ENCODE measurements around the gene CEP164. TPM values are rescaled to one million over a fixed set of nuclear protein-coding genes. Genes with fewer than 3 reads are reported as not detected.

Gene CEP164
- total and polyA plus RNA-seq, 8 donors: 27.4 to 43.6 (median 33.5) TPM

- ATAC-seq (no peak), DNase-seq (no peak)
- H3K4me3 ChIP-seq: no peak overlapping the region
- no peak for TF ChIP-seq CTCF (IDR thresholded peaks at IDR 0.05)
- H3K36me3 ChIP-seq: peaks cover 0 to 19% of the 10 kb centered on the region in 2 donors
- no peaks in the 10 kb centered on the region for H3K27me3 ChIP-seq
- peaks cover 6 to 8% of the 10 kb centered on the region in 2 donors for H3K4me1 ChIP-seq
- no peaks in the 10 kb centered on the region for H3K9me3 ChIP-seq
- intact Hi-C loops (cut with DNase I): no loop called here
- no peak overlapping the region for H3K27ac ChIP-seq
Observed at GRCh38 chr11:117333917-117334316, 6.3 kb downstream of the CEP164 start.

- Histone ChIP-seq H3K4me3 (no peak overlapping the region), H3K9me3 (no peaks in the 10 kb centered on the region), H3K36me3 (peaks cover 0 to 28% of the 10 kb centered on the region in 2 donors), H3K4me1 (no peaks in the 10 kb centered on the region), H3K27ac (no peak overlapping the region), H3K27me3 (no peaks in the 10 kb centered on the region)
- no peak for ATAC-seq
- no peak for DNase-seq
- intact Hi-C loops (cut with DNase I): no loop called here
- TF ChIP-seq CTCF (IDR thresholded peaks at IDR 0.05): no peak
Observed at GRCh38 chr11:117334896-117335295, 7.2 kb downstream of the CEP164 start.

GRCh38 chr11:117335399-117335798 lies 7.7 kb downstream of the CEP164 start:
- no peaks in the 10 kb centered on the region for H3K27me3 ChIP-seq
- H3K36me3 ChIP-seq: peaks cover 0 to 33% of the 10 kb centered on the region in 2 donors
- no peak for ATAC-seq
- TF ChIP-seq CTCF (IDR thresholded peaks at IDR 0.05): no peak
- no peaks in the 10 kb centered on the region for H3K4me1 ChIP-seq
- intact Hi-C loops (cut with DNase I): no loop called here
- H3K27ac ChIP-seq: no peak overlapping the region
- DNase-seq: no peak
- no peaks in the 10 kb centered on the region for H3K9me3 ChIP-seq
- H3K4me3 ChIP-seq: no peak overlapping the region

GRCh38 chr11:117337076-117337475 lies 9.4 kb downstream of the CEP164 start:
- Histone ChIP-seq H3K4me1 (no peaks in the 10 kb centered on the region), H3K9me3 (no peaks in the 10 kb centered on the region), H3K36me3 (peaks cover 0 to 47% of the 10 kb centered on the region in 2 donors), H3K27me3 (no peaks in the 10 kb centered on the region), H3K4me3 (no peak overlapping the region), H3K27ac (no peak overlapping the region)
- intact Hi-C loops (cut with DNase I): no loop called here
- ATAC-seq (no peak), DNase-seq (no peak)
- no peak for TF ChIP-seq CTCF (IDR thresholded peaks at IDR 0.05)

- ATAC-seq: no peak
- H3K36me3 ChIP-seq: peaks cover 0 to 66% of the 10 kb centered on the region in 2 donors
- H3K27ac ChIP-seq: no peak overlapping the region
- H3K9me3 ChIP-seq: no peaks in the 10 kb centered on the region
- no peaks in the 10 kb centered on the region for H3K4me1 ChIP-seq
- intact Hi-C loops (cut with DNase I): no loop called here
- DNase-seq: no peak
- H3K27me3 ChIP-seq: no peaks in the 10 kb centered on the region
- TF ChIP-seq CTCF (IDR thresholded peaks at IDR 0.05): no peak
- no peak overlapping the region for H3K4me3 ChIP-seq
Observed at GRCh38 chr11:117345039-117345438, 17.4 kb downstream of the CEP164 start.
